GM12878 (cell line): ENCODE measurements around the gene CD70. TPM values are rescaled to one million over a fixed set of nuclear protein-coding genes. Genes with fewer than 3 reads are reported as not detected.

Source experiments
- CREB1 ChIP-seq: IDR thresholded peaks from 2 replicates; pipeline ENCODE4 v1.6.1; 2012; ENCODE audit warnings: low read depth, mild to moderate bottlenecking, inconsistent platforms
- ETV6 ChIP-seq, 2 experiments: fragments of 450-650 bp in 1 of 2; IDR thresholded peaks in 1 of 2; conservative IDR thresholded peaks in 1 of 2; 2 replicates each; pipeline ENCODE4 v1.6.1; 2014; ENCODE audit warnings: antibody characterized with exemption in 1 of 2, borderline replicate concordance in 1 of 2, low read depth in 1 of 2, mild to moderate bottlenecking in 1 of 2, moderate library complexity in 1 of 2
- FOXM1 ChIP-seq: IDR thresholded peaks from 2 replicates; pipeline ENCODE4 v1.6.1; 2012; ENCODE audit warnings: low read depth, mild to moderate bottlenecking, inconsistent platforms, low read length, moderate library complexity
- HCFC1 ChIP-seq: fragments of 150-350 bp; IDR thresholded peaks from 2 replicates; pipeline ENCODE4 v1.6.1; 2014; ENCODE audit warnings: low read length
- HDGF ChIP-seq: fragments of 450-650 bp; IDR thresholded peaks from 2 replicates; pipeline ENCODE4 v1.6.1; 2016; ENCODE audit warnings: antibody characterized with exemption
- IKZF1 ChIP-seq: fragments of 450-650 bp; conservative IDR thresholded peaks from 2 replicates; pipeline ENCODE4 v1.6.1; 2017; ENCODE audit warnings: antibody characterized with exemption, mild to moderate bottlenecking
- JUNB ChIP-seq: IDR thresholded peaks from 2 replicates; pipeline ENCODE4 v1.6.1; 2016; ENCODE audit warnings: antibody characterized with exemption, mild to moderate bottlenecking
- MTA3 ChIP-seq: IDR thresholded peaks from 2 replicates; pipeline ENCODE4 v1.6.1; 2012; ENCODE audit warnings: low read length, inconsistent platforms, borderline replicate concordance
- MYC ChIP-seq: IDR thresholded peaks from 2 replicates; pipeline ENCODE4 v1.6.1; 2011; ENCODE audit warnings: mild to moderate bottlenecking, low read length, moderate library complexity, inconsistent platforms; ENCODE audit not compliant: insufficient read depth, insufficient replicate concordance, insufficient read length, severe bottlenecking
- NBN ChIP-seq: fragments of 450-650 bp; IDR thresholded peaks from 2 replicates; pipeline ENCODE4 v1.6.1; 2016
- NRF1 ChIP-seq: conservative IDR thresholded peaks from 2 replicates; pipeline ENCODE4 v1.6.1; 2011; ENCODE audit warnings: mild to moderate bottlenecking, low read depth, low read length, improper control_type of control experiment
- POLR2A ChIP-seq: IDR thresholded peaks from 2 replicates; pipeline ENCODE4 v1.6.1; 2011; ENCODE audit warnings: low read depth, mild to moderate bottlenecking, low read length
- POU2F2 ChIP-seq: IDR thresholded peaks from 3 replicates; pipeline ENCODE4 v1.6.1; 2011; ENCODE audit warnings: low read depth, mild to moderate bottlenecking, low read length, borderline replicate concordance
- RAD21 ChIP-seq: IDR thresholded peaks from 2 replicates; pipeline ENCODE4 v1.6.1; 2011; ENCODE audit warnings: mild to moderate bottlenecking, low read depth, low read length, moderate library complexity; ENCODE audit not compliant: insufficient read depth
- RFX5 ChIP-seq: IDR thresholded peaks from 2 replicates; pipeline ENCODE4 v1.6.1; 2011; ENCODE audit warnings: low read depth, low read length, improper control_type of control experiment
- RUNX3 ChIP-seq: IDR thresholded peaks from 2 replicates; pipeline ENCODE4 v1.6.1; 2012; ENCODE audit warnings: low read length, inconsistent platforms
- SMARCA5 ChIP-seq: fragments of 450-650 bp; IDR thresholded peaks from 2 replicates; pipeline ENCODE4 v1.6.1; 2017; ENCODE audit warnings: mild to moderate bottlenecking
- TCF3 ChIP-seq: IDR thresholded peaks from 2 replicates; pipeline ENCODE4 v1.6.1; 2012; ENCODE audit warnings: low read depth, mild to moderate bottlenecking, low read length, borderline replicate concordance; ENCODE audit not compliant: insufficient read depth
- ZNF687 ChIP-seq: fragments of 450-650 bp; IDR thresholded peaks from 2 replicates; pipeline ENCODE4 v1.6.1; 2017; ENCODE audit warnings: mild to moderate bottlenecking, moderate library complexity
- polyA plus RNA-seq, 11 experiments: library from polyadenylated mRNA; depleted of rRNA in 4 of 11; unstranded in 6 of 11; stranded (reverse) in 5 of 11; fragments of >200 nt; fragmentation: Nextera tagmentation in 4 of 11; fragmentation: Illumina TruSeq in 1 of 11; extraction: Ambion mirVana in 4 of 11; extraction: Trizol in 1 of 11; gene quantifications; 1 replicate in 1 of 11; 2 replicates in 10 of 11; pipeline versions ENCODE4 v1.2.1 to v1.2.3, GENCODE V29; 2011 to 2016; ENCODE audit warnings: inconsistent platforms in 2 of 11, missing spikeins in 2 of 11, low read depth in 1 of 11
- total RNA-seq, 4 experiments: library from RNA; depleted of rRNA in 3 of 4; stranded (reverse); fragments of >200 nt in 3 of 4; fragmentation: Illumina TruSeq in 1 of 4; extraction: Trizol in 1 of 4; gene quantifications; 2 replicates each; pipeline versions ENCODE4 v1.2.1 to v1.2.3, GENCODE V29; 2013 to 2021
- TF ChIP-seq, protein P1 (sequence below): fragments of 450-650 bp; IDR thresholded peaks from 2 replicates; pipeline ENCODE4 v1.6.1; 2017; ENCODE audit warnings: mild to moderate bottlenecking, low read depth, inconsistent platforms; ENCODE audit not compliant: poor library complexity, severe bottlenecking
- TF ChIP-seq, protein P2 (sequence below): fragments of 450-650 bp; IDR thresholded peaks from 2 replicates; pipeline ENCODE4 v1.6.1; 2017; ENCODE audit warnings: low read depth, mild to moderate bottlenecking, moderate library complexity

Gene CD70
- total and polyA plus RNA-seq, 10 of the 15 experiments (the other 5 are each of a cell fraction or from before 2014, with no cell fraction given), result 16.4 to 441 (median 265) TPM

GRCh38 chr19:6551607-6552450 is 39.1 kb downstream of the CD70 start (continued):
- TF ChIP-seq ZNF687 (peak; percentile 77), POU2F2 (no peak), RUNX3 (peak; percentile 91), POLR2A (peak; percentile 63), RAD21 (peak; percentile 40), NRF1 (no peak), HCFC1 (no peak), RFX5 (no peak), CREB1 (0 out of 2 replicates have a peak, but pooled peaks have one; percentile 15), NBN (no peak), MTA3 (0 out of 2 replicates have a peak, but pooled peaks have one; percentile 36), ETV6 (conservative IDR thresholded peaks at IDR 0.05 in 1 of 2, IDR thresholded peaks at IDR 0.05 in 1 of 2; ENCODE audit: borderline replicate concordance in 1 of 2, low read depth in 1 of 2) (peak in 1 of 2 experiments; percentile 41; a peak in 1 of 4 replicates), HDGF (peak; percentile 29; the same call in 1 of the 2 replicates), JUNB (0 out of 2 replicates have a peak, but pooled peaks have one; percentile 14), TCF3 (0 out of 2 replicates have a peak, but pooled peaks have one; percentile 32), IKZF1 (peak; percentile 98), SMARCA5 (peak; percentile 69; the same call in 1 of the 2 replicates), MYC (no peak), FOXM1 (peak; percentile 63; the same call in 1 of the 2 replicates)
- TF ChIP-seq, protein P1, sequence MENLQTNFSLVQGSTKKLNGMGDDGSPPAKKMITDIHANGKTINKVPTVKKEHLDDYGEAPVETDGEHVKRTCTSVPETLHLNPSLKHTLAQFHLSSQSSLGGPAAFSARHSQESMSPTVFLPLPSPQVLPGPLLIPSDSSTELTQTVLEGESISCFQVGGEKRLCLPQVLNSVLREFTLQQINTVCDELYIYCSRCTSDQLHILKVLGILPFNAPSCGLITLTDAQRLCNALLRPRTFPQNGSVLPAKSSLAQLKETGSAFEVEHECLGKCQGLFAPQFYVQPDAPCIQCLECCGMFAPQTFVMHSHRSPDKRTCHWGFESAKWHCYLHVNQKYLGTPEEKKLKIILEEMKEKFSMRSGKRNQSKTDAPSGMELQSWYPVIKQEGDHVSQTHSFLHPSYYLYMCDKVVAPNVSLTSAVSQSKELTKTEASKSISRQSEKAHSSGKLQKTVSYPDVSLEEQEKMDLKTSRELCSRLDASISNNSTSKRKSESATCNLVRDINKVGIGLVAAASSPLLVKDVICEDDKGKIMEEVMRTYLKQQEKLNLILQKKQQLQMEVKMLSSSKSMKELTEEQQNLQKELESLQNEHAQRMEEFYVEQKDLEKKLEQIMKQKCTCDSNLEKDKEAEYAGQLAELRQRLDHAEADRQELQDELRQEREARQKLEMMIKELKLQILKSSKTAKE, result peak; percentile 73
- TF ChIP-seq, protein P2, sequence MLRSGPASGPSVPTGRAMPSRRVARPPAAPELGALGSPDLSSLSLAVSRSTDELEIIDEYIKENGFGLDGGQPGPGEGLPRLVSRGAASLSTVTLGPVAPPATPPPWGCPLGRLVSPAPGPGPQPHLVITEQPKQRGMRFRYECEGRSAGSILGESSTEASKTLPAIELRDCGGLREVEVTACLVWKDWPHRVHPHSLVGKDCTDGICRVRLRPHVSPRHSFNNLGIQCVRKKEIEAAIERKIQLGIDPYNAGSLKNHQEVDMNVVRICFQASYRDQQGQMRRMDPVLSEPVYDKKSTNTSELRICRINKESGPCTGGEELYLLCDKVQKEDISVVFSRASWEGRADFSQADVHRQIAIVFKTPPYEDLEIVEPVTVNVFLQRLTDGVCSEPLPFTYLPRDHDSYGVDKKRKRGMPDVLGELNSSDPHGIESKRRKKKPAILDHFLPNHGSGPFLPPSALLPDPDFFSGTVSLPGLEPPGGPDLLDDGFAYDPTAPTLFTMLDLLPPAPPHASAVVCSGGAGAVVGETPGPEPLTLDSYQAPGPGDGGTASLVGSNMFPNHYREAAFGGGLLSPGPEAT, result peak; percentile 55; the same call in 1 of the 2 replicates
